Measurements from ENCODE around the gene OXCT1.

The OXCT1 gene

GRCh38 chr5:41869724-41870626 lies at the start of gene OXCT1:
OXCT1 (minus strand) TSS chr5:41870425; CDS start chr5:41870358, 67 bp downstream.
- DNase-seq (ENCODE audit: low spot score): peak; percentile 43

GRCh38 chr5:41918105-41918504 lies 47.9 kb upstream of the OXCT1 start:
- DNase-seq (ENCODE audit: low spot score): no peak

- DNase-seq (ENCODE audit: low spot score): no peak
Measured at GRCh38 chr5:41908374-41909079, 38.3 kb upstream of the OXCT1 start.

- DNase-seq (ENCODE audit: low spot score): no peak
Measured at GRCh38 chr5:41906151-41906550, 35.9 kb upstream of the OXCT1 start.

GRCh38 chr5:41903892-41904799 lies 33.9 kb upstream of the OXCT1 start, which contains the start of gene RIMOC1:
RIMOC1 (plus strand) TSS chr5:41904344; CDS start chr5:41904368, 24 bp downstream.
- DNase-seq (ENCODE audit: low spot score): peak; percentile 96

- DNase-seq (ENCODE audit: low spot score): no peak
Measured at GRCh38 chr5:41903382-41903891, 33.2 kb upstream of the OXCT1 start.

GRCh38 chr5:41896230-41896629 lies 26.0 kb upstream of the OXCT1 start:
- no peak for DNase-seq (ENCODE audit: low spot score)

GRCh38 chr5:41893074-41893851 lies 23.0 kb upstream of the OXCT1 start:
- DNase-seq (ENCODE audit: low spot score): no peak

GRCh38 chr5:41892031-41892430 lies 21.8 kb upstream of the OXCT1 start:
- no peak for DNase-seq (ENCODE audit: low spot score)

- DNase-seq (ENCODE audit: low spot score): no peak
Measured at GRCh38 chr5:41891066-41891707, 21.0 kb upstream of the OXCT1 start.

GRCh38 chr5:41885286-41885685 lies 15.1 kb upstream of the OXCT1 start:
- DNase-seq (ENCODE audit: low spot score): no peak

- DNase-seq (ENCODE audit: low spot score): no peak
Measured at GRCh38 chr5:41883936-41884335, 13.7 kb upstream of the OXCT1 start.

- DNase-seq (ENCODE audit: low spot score): no peak
Measured at GRCh38 chr5:41883243-41883642, 13.0 kb upstream of the OXCT1 start.

GRCh38 chr5:41882765-41883164 lies 12.5 kb upstream of the OXCT1 start:
- no peak for DNase-seq (ENCODE audit: low spot score)

GRCh38 chr5:41878643-41879478 lies 8.6 kb upstream of the OXCT1 start:
- peak; percentile 44 for DNase-seq (ENCODE audit: low spot score)

- DNase-seq (ENCODE audit: low spot score): no peak
Measured at GRCh38 chr5:41878173-41878572, 7.9 kb upstream of the OXCT1 start.

- no peak for DNase-seq (ENCODE audit: low spot score)
Measured at GRCh38 chr5:41877408-41877807, 7.2 kb upstream of the OXCT1 start.

- DNase-seq (ENCODE audit: low spot score): no peak
Measured at GRCh38 chr5:41876678-41877077, 6.5 kb upstream of the OXCT1 start.

GRCh38 chr5:41875121-41875520 lies 4.9 kb upstream of the OXCT1 start:
- no peak for DNase-seq (ENCODE audit: low spot score)
